ENCODE measurements around the gene ALOX15B. TPM values are rescaled to one million over a fixed set of nuclear protein-coding genes. Genes with fewer than 3 reads are reported as not detected.

The ALOX15B gene
- polyA plus RNA-seq, 3 donors, result 1.7 to 2.8 (median 2.0) TPM

DNA sequence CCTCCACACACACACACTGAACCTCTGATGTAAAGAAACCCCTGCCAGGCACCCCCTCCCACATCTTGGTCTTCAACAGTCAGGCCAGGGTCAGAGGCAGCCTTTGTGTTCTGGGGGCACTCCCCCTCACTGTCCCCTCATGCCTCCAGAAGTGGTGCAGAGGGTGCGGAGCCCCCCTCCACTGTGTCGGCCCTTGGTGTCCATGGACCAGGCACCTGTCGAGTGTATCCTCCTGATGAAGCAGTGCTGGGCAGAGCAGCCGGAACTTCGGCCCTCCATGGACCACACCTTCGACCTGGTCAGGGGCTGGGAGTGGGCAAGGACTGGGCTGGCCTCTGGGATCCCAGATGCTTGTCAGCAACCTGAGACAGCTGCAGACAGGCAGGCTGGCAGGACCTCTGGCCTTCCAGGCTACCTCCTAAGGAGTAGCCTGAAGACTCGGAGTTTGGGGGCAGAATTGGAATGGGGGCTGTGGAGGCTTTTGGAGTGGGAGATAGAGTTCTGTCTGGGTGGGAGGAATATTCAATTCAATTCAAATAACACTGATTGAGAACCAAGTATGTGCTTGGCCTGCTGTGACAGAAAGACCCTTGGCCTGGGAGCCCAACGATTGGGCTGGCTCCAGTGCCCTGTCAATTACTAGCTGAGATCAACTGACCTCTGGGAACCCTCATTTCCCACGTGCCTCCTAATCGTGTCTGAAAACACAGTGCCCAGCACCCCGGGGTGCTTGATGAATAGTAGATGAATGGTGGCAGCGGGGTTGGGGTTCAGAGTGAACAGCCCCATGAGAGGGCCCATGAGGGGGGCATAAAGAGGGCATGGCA, 24.9 kb upstream of the ALOX15B start:
- peak overlapping the region in 3 of 7 donors; percentile 34 to 68 (median 53) for H3K27ac Mint-ChIP-seq
- H3K9me3 Mint-ChIP-seq, result peaks cover 0 to 2% (median 0%) of the 10 kb centered on the region in 7 donors
- peaks cover 45% of the 10 kb centered on the region for H3K4me1 Mint-ChIP-seq
- TF ChIP-seq, protein P1, sequence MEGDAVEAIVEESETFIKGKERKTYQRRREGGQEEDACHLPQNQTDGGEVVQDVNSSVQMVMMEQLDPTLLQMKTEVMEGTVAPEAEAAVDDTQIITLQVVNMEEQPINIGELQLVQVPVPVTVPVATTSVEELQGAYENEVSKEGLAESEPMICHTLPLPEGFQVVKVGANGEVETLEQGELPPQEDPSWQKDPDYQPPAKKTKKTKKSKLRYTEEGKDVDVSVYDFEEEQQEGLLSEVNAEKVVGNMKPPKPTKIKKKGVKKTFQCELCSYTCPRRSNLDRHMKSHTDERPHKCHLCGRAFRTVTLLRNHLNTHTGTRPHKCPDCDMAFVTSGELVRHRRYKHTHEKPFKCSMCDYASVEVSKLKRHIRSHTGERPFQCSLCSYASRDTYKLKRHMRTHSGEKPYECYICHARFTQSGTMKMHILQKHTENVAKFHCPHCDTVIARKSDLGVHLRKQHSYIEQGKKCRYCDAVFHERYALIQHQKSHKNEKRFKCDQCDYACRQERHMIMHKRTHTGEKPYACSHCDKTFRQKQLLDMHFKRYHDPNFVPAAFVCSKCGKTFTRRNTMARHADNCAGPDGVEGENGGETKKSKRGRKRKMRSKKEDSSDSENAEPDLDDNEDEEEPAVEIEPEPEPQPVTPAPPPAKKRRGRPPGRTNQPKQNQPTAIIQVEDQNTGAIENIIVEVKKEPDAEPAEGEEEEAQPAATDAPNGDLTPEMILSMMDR (IDR thresholded peaks at IDR 0.05), result no peak
- H3K36me3 Mint-ChIP-seq, result peaks cover 0 to 8% of the 10 kb centered on the region in 2 donors
- intact Hi-C loops (cut with micrococcal nuclease), result no loop called here
- Histone ChIP-seq H3K4me2 (replicated peaks; ENCODE audit: extremely low read depth, low read length, poor library complexity, severe bottlenecking) (no peak overlapping the region), H2AFZ (ENCODE audit: insufficient read depth, low read depth, low read length, poor library complexity, severe bottlenecking) (no peak overlapping the region), H3K9ac (ENCODE audit: insufficient read depth, low read length, poor library complexity, severe bottlenecking) (no peak overlapping the region), H3K27me3 (ENCODE audit: control insufficient read depth in 2 of 2, insufficient read depth in 2 of 2, low read length in 2 of 2) (peaks cover 0 to 6% of the 10 kb centered on the region in 2 donors), H3K27ac (ENCODE audit: low read depth in 1 of 2, low read length in 2 of 2) (no peak overlapping the region), H3K4me3 (replicated peaks in 1 of 3; ENCODE audit: low read depth in 2 of 3, low read length in 3 of 3) (no peak overlapping the region), H3K9me3 (replicated peaks in 1 of 2; ENCODE audit: control insufficient read depth in 1 of 2, insufficient read depth in 1 of 2, low read length in 2 of 2) (no peaks in the 10 kb centered on the region), H3K79me2 (ENCODE audit: insufficient read depth, low read length) (no peaks in the 10 kb centered on the region), H3K4me1 (ENCODE audit: control insufficient read depth in 1 of 2, insufficient read depth in 2 of 2, low read length in 2 of 2) (peaks cover 45 to 50% of the 10 kb centered on the region in 2 donors), H4K20me1 (ENCODE audit: insufficient read depth, low read length) (no peaks in the 10 kb centered on the region), H3K36me3 (replicated peaks in 1 of 2; ENCODE audit: control insufficient read depth in 1 of 2, insufficient read depth in 2 of 2, low read length in 2 of 2) (no peaks in the 10 kb centered on the region)
- WGBS (ENCODE audit: insufficient coverage), result 93% methylated on average over 10 of the region's 12 CpGs
- no peak overlapping the region for H3K4me3 Mint-ChIP-seq
- DNase-seq, result no peak
- H3K27me3 Mint-ChIP-seq (ENCODE audit: low read depth in 3 of 3), result peaks cover 4 to 16% (median 11%) of the 10 kb centered on the region in 3 donors

- peaks cover 0 to 8% of the 10 kb centered on the region in 2 donors for H3K36me3 Mint-ChIP-seq
- peaks cover 0 to 2% (median 0%) of the 10 kb centered on the region in 7 donors for H3K9me3 Mint-ChIP-seq
- Histone ChIP-seq H3K36me3 (replicated peaks in 1 of 2; ENCODE audit: control insufficient read depth in 1 of 2, insufficient read depth in 2 of 2, low read length in 2 of 2) (no peaks in the 10 kb centered on the region), H3K9ac (ENCODE audit: insufficient read depth, low read length, poor library complexity, severe bottlenecking) (no peak overlapping the region), H3K79me2 (ENCODE audit: insufficient read depth, low read length) (no peaks in the 10 kb centered on the region), H3K4me1 (ENCODE audit: control insufficient read depth in 1 of 2, insufficient read depth in 2 of 2, low read length in 2 of 2) (peaks cover 51 to 55% of the 10 kb centered on the region in 2 donors), H3K27me3 (ENCODE audit: control insufficient read depth in 2 of 2, insufficient read depth in 2 of 2, low read length in 2 of 2) (peaks cover 0 to 6% of the 10 kb centered on the region in 2 donors), H4K20me1 (ENCODE audit: insufficient read depth, low read length) (no peaks in the 10 kb centered on the region), H3K4me2 (replicated peaks; ENCODE audit: extremely low read depth, low read length, poor library complexity, severe bottlenecking) (no peak overlapping the region), H3K4me3 (replicated peaks in 1 of 3; ENCODE audit: low read depth in 2 of 3, low read length in 3 of 3) (no peak overlapping the region), H3K9me3 (replicated peaks in 1 of 2; ENCODE audit: control insufficient read depth in 1 of 2, insufficient read depth in 1 of 2, low read length in 2 of 2) (no peaks in the 10 kb centered on the region), H2AFZ (ENCODE audit: insufficient read depth, low read depth, low read length, poor library complexity, severe bottlenecking) (no peak overlapping the region), H3K27ac (ENCODE audit: low read depth in 1 of 2, low read length in 2 of 2) (no peak overlapping the region)
- H3K27me3 Mint-ChIP-seq (ENCODE audit: low read depth in 3 of 3), result peaks cover 4 to 16% (median 11%) of the 10 kb centered on the region in 3 donors
- intact Hi-C loops (cut with micrococcal nuclease), result no loop called here
- no peak for DNase-seq
- H3K4me3 Mint-ChIP-seq, result no peak overlapping the region
- peaks cover 50% of the 10 kb centered on the region for H3K4me1 Mint-ChIP-seq
- 95% methylated on average over 9 of the region's 9 CpGs for WGBS (ENCODE audit: insufficient coverage)
- TF ChIP-seq, protein P1 (IDR thresholded peaks at IDR 0.05), result no peak
- peak overlapping the region in 1 of 7 donors; percentile 53 for H3K27ac Mint-ChIP-seq
These were observed 24.4 kb upstream of the ALOX15B start for GRCh38 chr17:8014558-8014850.
